Measurements from ENCODE around the gene CBX2.
"Not testable (repeated sequence)": the region's sequence is repeated elsewhere in the genome, so short reads cannot be mapped to it uniquely, and the experiment has no call there.

DNA sequence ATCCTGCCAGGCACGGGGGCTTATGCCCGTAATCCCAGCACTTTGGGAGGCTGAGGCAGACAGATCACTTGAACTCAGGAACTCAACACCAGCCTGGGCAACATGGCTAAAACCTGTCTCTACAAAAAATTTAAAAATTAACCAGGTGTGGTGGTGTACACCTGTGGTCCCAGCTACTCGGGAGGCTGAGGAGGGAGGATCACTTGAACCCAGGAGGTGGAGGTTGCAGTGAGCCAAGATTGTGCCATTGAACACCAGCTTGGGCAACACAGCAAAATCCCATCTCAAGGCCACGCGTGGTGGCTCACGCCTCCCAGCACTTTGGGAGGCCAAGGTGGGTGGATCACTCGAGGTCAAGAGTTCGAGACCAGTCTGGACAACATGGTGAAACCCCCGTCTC, 23.0 kb upstream of the CBX2 start:
- TF ChIP-seq EZH2 (IDR thresholded peaks at IDR 0.05; ENCODE audit: insufficient read depth, poor library complexity, severe bottlenecking); EZH2phosphoT487 (IDR thresholded peaks at IDR 0.05; ENCODE audit: insufficient read depth, low read depth): not testable (repeated sequence)

Data from GM23248 (cell line).